ENCODE results near the gene NHEJ1. TPM values are rescaled to one million over a fixed set of nuclear protein-coding genes. Genes with fewer than 3 reads are reported as not detected.

NHEJ1 gene
- total and polyA plus RNA-seq, 2 of the 13 experiments (the other 11 are each of a cell fraction or from before 2014, with no cell fraction given) = 30.0 to 30.7 TPM

GRCh38 chr2:219045937-219046550 is 114.6 kb downstream of the NHEJ1 start (continued):
- TF ChIP-seq FIP1L1 (IDR thresholded peaks at IDR 0.05; ENCODE audit: borderline replicate concordance, insufficient read depth, low read depth, low read length) = no peak
- no peak for TF ChIP-seq ZNF790 (CRISPR knock-in tag; IDR thresholded peaks at IDR 0.05; ENCODE audit: borderline replicate concordance)
- TF ChIP-seq MXD1 (CRISPR knock-in tag; IDR thresholded peaks at IDR 0.05) = peak; percentile 44; the same call in 1 of the 2 replicates
- TF ChIP-seq CREB3 (CRISPR knock-in tag; IDR thresholded peaks at IDR 0.05) = no peak
- peak; percentile 83 for TF ChIP-seq SALL1 (CRISPR knock-in tag; IDR thresholded peaks at IDR 0.05)
- TF ChIP-seq ZNF281 (CRISPR knock-in tag; IDR thresholded peaks at IDR 0.05; ENCODE audit: borderline replicate concordance) = peak; percentile 61; the same call in 1 of the 2 replicates
- TF ChIP-seq ATRX (CRISPR knock-in tag; IDR thresholded peaks at IDR 0.05; ENCODE audit: borderline replicate concordance) = no peak
- TF ChIP-seq TERF1 (CRISPR knock-in tag; IDR thresholded peaks at IDR 0.05) = 0 out of 2 replicates have a peak, but pooled peaks have one; percentile 31
- no peak for TF ChIP-seq ZNF225 (CRISPR knock-in tag; IDR thresholded peaks at IDR 0.05)
- TF ChIP-seq SAP130 (CRISPR knock-in tag; IDR thresholded peaks at IDR 0.05; ENCODE audit: low read depth) = peak; percentile 69
- 0 out of 2 replicates have a peak, but pooled peaks have one; percentile 41 for TF ChIP-seq ZMAT3 (CRISPR knock-in tag; conservative IDR thresholded peaks at IDR 0.05)
- peak; percentile 98 for TF ChIP-seq ZSCAN9 (CRISPR knock-in tag; IDR thresholded peaks at IDR 0.05; ENCODE audit: borderline replicate concordance)
- no peak for TF ChIP-seq YY1 (IDR thresholded peaks at IDR 0.05; ENCODE audit: insufficient read depth, insufficient replicate concordance, low read depth, low read length)

All from HepG2 (cell line).